WTC11 (cell line): ENCODE measurements around the gene LCN12. TPM values are rescaled to one million over a fixed set of nuclear protein-coding genes. Genes with fewer than 3 reads are reported as not detected.

Source experiments
- ATAC-seq: fragments of 200-7000 bp; cut with Tn5 transposase; 2 replicates; pipeline ENCODE4 v1.10.0; 2021; ENCODE audit warnings: mild to moderate bottlenecking, moderate library complexity
- CTCF ChIA-PET: fragments of 300-600 bp; sonication (Branson Sonifier 250); formaldehyde crosslinking; loops from one replicate; lab custom pipeline; 2021; ENCODE audit warnings: antibody characterized with exemption; lab: Charles Lee
- POLR2A ChIA-PET: fragments of 350-600 bp; sonication (Branson Sonifier 250); formaldehyde crosslinking; loops from one replicate; lab custom pipeline; 2021; ENCODE audit warnings: antibody characterized with exemption; lab: Charles Lee
- DNase-seq: peaks from one replicate; pipeline ENCODE4 v3.0.0; 2021; ENCODE audit warnings: low spot score
- H3K27ac Mint-ChIP-seq: 2 replicates; pipeline ENCODE4 v1.8.0; 2021; ENCODE audit warnings: mixed read lengths
- H3K27me3 Mint-ChIP-seq: 2 replicates; pipeline ENCODE4 v1.8.0; 2021; ENCODE audit warnings: low read depth, mild to moderate bottlenecking, moderate library complexity, mixed read lengths
- H3K36me3 Mint-ChIP-seq: 2 replicates; pipeline ENCODE4 v1.8.0; 2021; ENCODE audit warnings: mixed read lengths
- H3K4me1 Mint-ChIP-seq: 2 replicates; pipeline ENCODE4 v1.8.0; 2022; ENCODE audit warnings: mixed read lengths
- H3K4me3 Mint-ChIP-seq: 2 replicates; pipeline ENCODE4 v1.8.0; 2021; ENCODE audit warnings: mild to moderate bottlenecking, moderate library complexity, mixed read lengths
- H3K9me3 Mint-ChIP-seq: 2 replicates; pipeline ENCODE4 v1.8.0; 2021; ENCODE audit warnings: mixed read lengths
- ATF3 ChIP-seq: sonication (generic); formaldehyde crosslinking; conservative IDR thresholded peaks from 2 replicates; pipeline ENCODE4 v1.8.1; 2022; ENCODE audit warnings: mild to moderate bottlenecking, missing genetic modification reagents
- E2F1 ChIP-seq: sonication (generic); formaldehyde crosslinking; IDR thresholded peaks from 2 replicates; pipeline ENCODE4 v1.8.0; 2022; ENCODE audit warnings: mild to moderate bottlenecking, missing genetic modification reagents
- ESRRA ChIP-seq: sonication (generic); formaldehyde crosslinking; IDR thresholded peaks from 2 replicates; pipeline ENCODE4 v1.8.1; 2022; ENCODE audit warnings: mild to moderate bottlenecking, missing genetic modification reagents, borderline replicate concordance
- GRHL2 ChIP-seq: fragments of 250-450 bp; sonication (Bioruptor Pico); IDR thresholded peaks from 2 replicates; pipeline ENCODE4 v1.8.0; 2022; ENCODE audit warnings: mild to moderate bottlenecking, moderate library complexity; ENCODE audit not compliant: insufficient replicate concordance, severe bottlenecking
- HMGA2 ChIP-seq: fragments of 250-450 bp; sonication (Bioruptor Pico); IDR thresholded peaks from 2 replicates; pipeline ENCODE4 v1.4.0; 2021; ENCODE audit warnings: mild to moderate bottlenecking, moderate library complexity
- JUN ChIP-seq: sonication (generic); formaldehyde crosslinking; IDR thresholded peaks from 2 replicates; pipeline ENCODE4 v1.8.0; 2023; ENCODE audit warnings: mild to moderate bottlenecking, missing genetic modification reagents
- KAT7 ChIP-seq: sonication (generic); formaldehyde crosslinking; IDR thresholded peaks from 2 replicates; pipeline ENCODE4 v1.8.1; 2023; ENCODE audit warnings: missing genetic modification reagents, mild to moderate bottlenecking, borderline replicate concordance
- PREB ChIP-seq: sonication (generic); formaldehyde crosslinking; IDR thresholded peaks from 2 replicates; pipeline ENCODE4 v1.8.1; 2022; ENCODE audit warnings: mild to moderate bottlenecking, missing genetic modification reagents, moderate library complexity, borderline replicate concordance
- SOX15 ChIP-seq: fragments of 250-450 bp; sonication (Bioruptor Pico); IDR thresholded peaks from 2 replicates; pipeline ENCODE4 v1.9.0; 2021; ENCODE audit warnings: mild to moderate bottlenecking
- ZNF138 ChIP-seq: sonication (generic); formaldehyde crosslinking; conservative IDR thresholded peaks from 2 replicates; pipeline ENCODE4 v1.8.1; 2022; ENCODE audit warnings: mild to moderate bottlenecking, moderate library complexity, missing genetic modification reagents
- ZNF232 ChIP-seq: sonication (generic); formaldehyde crosslinking; IDR thresholded peaks from 2 replicates; pipeline ENCODE4 v1.8.0; 2022; ENCODE audit warnings: mild to moderate bottlenecking, missing genetic modification reagents
- ZNF416 ChIP-seq: fragments of 250-450 bp; sonication (Bioruptor Pico); IDR thresholded peaks from 2 replicates; pipeline ENCODE4 v1.9.0; 2021; ENCODE audit warnings: mild to moderate bottlenecking, inconsistent platforms
- ZNF425 ChIP-seq: fragments of 250-450 bp; sonication (Bioruptor Pico); conservative IDR thresholded peaks from 2 replicates; pipeline ENCODE4 v1.9.0; 2021; ENCODE audit warnings: mild to moderate bottlenecking
- total RNA-seq: library from RNA; stranded (reverse); gene quantifications from 3 replicates; pipeline ENCODE4 v1.2.3, GENCODE V29; 2021
- TF ChIP-seq, protein P1 (sequence below): sonication (generic); formaldehyde crosslinking; conservative IDR thresholded peaks from 2 replicates; pipeline ENCODE4 v1.8.1; 2023; ENCODE audit warnings: mild to moderate bottlenecking, low read depth, missing genetic modification reagents, moderate library complexity
- TF ChIP-seq, protein P2 (sequence below): fragments of 250-450 bp; sonication (Bioruptor Pico); IDR thresholded peaks from 2 replicates; pipeline ENCODE4 v1.9.0; 2021; ENCODE audit warnings: mild to moderate bottlenecking, borderline replicate concordance
- TF ChIP-seq, protein P3 (sequence below): sonication (generic); formaldehyde crosslinking; IDR thresholded peaks from 2 replicates; pipeline ENCODE4 v1.8.1; 2023; ENCODE audit warnings: mild to moderate bottlenecking, moderate library complexity, missing genetic modification reagents
- TF ChIP-seq, protein P4 (sequence below): sonication (generic); formaldehyde crosslinking; IDR thresholded peaks from 2 replicates; pipeline ENCODE4 v1.8.1; 2023; ENCODE audit warnings: mild to moderate bottlenecking, missing genetic modification reagents, moderate library complexity

The LCN12 gene
- total RNA-seq, 1 experiment from 2014 or later, result 1.9 TPM

DNA sequence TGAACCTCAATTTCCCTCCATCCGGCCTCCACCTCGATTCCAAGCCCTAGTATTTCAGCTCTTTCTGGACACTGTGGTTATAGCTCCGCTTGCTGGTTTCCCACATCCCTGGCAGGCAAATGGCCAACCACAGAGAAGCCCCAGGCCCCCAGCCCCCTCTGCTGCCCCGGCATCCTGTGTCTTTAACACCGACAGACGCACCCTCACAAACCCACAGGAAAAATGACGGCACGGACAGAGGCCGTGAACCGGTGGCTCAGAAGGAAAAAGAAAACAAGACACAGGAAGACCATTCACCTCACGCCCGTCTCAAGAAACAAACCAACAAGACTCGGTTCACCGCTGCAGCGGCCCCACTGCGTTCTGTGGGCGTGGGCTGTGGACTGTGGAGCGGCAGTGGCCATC, 45.8 kb downstream of the LCN12 start:
- CTCF ChIA-PET, result interaction anchor here (0.7 to 2.8 kb wide), 2 partner anchors 20 to 50 kb away, joined by 3 to 18 read pairs; no protein-coding TSS in a partner anchor
- no peak overlapping the region for H3K27ac Mint-ChIP-seq
- POLR2A ChIA-PET, result no interaction called here
- DNase-seq, result no peak
- H3K36me3 Mint-ChIP-seq, result no peaks in the 10 kb centered on the region
- peaks cover 4% of the 10 kb centered on the region; the same call in 1 of the 2 replicates for H3K4me1 Mint-ChIP-seq
- ATAC-seq, result no peak
- no peak overlapping the region; the same call in 1 of the 2 replicates for H3K4me3 Mint-ChIP-seq
- TF ChIP-seq KAT7 (CRISPR knock-in tag), result no peak
- TF ChIP-seq, protein P1, sequence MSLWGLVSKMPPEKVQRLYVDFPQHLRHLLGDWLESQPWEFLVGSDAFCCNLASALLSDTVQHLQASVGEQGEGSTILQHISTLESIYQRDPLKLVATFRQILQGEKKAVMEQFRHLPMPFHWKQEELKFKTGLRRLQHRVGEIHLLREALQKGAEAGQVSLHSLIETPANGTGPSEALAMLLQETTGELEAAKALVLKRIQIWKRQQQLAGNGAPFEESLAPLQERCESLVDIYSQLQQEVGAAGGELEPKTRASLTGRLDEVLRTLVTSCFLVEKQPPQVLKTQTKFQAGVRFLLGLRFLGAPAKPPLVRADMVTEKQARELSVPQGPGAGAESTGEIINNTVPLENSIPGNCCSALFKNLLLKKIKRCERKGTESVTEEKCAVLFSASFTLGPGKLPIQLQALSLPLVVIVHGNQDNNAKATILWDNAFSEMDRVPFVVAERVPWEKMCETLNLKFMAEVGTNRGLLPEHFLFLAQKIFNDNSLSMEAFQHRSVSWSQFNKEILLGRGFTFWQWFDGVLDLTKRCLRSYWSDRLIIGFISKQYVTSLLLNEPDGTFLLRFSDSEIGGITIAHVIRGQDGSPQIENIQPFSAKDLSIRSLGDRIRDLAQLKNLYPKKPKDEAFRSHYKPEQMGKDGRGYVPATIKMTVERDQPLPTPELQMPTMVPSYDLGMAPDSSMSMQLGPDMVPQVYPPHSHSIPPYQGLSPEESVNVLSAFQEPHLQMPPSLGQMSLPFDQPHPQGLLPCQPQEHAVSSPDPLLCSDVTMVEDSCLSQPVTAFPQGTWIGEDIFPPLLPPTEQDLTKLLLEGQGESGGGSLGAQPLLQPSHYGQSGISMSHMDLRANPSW (CRISPR knock-in tag), result no peak
- TF ChIP-seq ATF3 (CRISPR knock-in tag), result no peak
- no peak for TF ChIP-seq PREB (CRISPR knock-in tag)
- TF ChIP-seq ESRRA (CRISPR knock-in tag), result no peak
- TF ChIP-seq ZNF138 (CRISPR knock-in tag), result no peak
- no peak for TF ChIP-seq JUN (CRISPR knock-in tag)
- TF ChIP-seq, protein P2, sequence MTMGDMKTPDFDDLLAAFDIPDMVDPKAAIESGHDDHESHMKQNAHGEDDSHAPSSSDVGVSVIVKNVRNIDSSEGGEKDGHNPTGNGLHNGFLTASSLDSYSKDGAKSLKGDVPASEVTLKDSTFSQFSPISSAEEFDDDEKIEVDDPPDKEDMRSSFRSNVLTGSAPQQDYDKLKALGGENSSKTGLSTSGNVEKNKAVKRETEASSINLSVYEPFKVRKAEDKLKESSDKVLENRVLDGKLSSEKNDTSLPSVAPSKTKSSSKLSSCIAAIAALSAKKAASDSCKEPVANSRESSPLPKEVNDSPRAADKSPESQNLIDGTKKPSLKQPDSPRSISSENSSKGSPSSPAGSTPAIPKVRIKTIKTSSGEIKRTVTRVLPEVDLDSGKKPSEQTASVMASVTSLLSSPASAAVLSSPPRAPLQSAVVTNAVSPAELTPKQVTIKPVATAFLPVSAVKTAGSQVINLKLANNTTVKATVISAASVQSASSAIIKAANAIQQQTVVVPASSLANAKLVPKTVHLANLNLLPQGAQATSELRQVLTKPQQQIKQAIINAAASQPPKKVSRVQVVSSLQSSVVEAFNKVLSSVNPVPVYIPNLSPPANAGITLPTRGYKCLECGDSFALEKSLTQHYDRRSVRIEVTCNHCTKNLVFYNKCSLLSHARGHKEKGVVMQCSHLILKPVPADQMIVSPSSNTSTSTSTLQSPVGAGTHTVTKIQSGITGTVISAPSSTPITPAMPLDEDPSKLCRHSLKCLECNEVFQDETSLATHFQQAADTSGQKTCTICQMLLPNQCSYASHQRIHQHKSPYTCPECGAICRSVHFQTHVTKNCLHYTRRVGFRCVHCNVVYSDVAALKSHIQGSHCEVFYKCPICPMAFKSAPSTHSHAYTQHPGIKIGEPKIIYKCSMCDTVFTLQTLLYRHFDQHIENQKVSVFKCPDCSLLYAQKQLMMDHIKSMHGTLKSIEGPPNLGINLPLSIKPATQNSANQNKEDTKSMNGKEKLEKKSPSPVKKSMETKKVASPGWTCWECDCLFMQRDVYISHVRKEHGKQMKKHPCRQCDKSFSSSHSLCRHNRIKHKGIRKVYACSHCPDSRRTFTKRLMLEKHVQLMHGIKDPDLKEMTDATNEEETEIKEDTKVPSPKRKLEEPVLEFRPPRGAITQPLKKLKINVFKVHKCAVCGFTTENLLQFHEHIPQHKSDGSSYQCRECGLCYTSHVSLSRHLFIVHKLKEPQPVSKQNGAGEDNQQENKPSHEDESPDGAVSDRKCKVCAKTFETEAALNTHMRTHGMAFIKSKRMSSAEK (CRISPR knock-in tag), result no peak
- no peak for TF ChIP-seq ZNF425 (CRISPR knock-in tag)
- TF ChIP-seq ZNF232 (CRISPR knock-in tag), result no peak
- TF ChIP-seq GRHL2 (CRISPR knock-in tag), result no peak
- TF ChIP-seq, protein P3, sequence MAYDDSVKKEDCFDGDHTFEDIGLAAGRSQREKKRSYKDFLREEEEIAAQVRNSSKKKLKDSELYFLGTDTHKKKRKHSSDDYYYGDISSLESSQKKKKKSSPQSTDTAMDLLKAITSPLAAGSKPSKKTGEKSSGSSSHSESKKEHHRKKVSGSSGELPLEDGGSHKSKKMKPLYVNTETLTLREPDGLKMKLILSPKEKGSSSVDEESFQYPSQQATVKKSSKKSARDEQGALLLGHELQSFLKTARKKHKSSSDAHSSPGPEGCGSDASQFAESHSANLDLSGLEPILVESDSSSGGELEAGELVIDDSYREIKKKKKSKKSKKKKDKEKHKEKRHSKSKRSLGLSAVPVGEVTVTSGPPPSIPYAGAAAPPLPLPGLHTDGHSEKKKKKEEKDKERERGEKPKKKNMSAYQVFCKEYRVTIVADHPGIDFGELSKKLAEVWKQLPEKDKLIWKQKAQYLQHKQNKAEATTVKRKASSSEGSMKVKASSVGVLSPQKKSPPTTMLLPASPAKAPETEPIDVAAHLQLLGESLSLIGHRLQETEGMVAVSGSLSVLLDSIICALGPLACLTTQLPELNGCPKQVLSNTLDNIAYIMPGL (CRISPR knock-in tag), result no peak
- TF ChIP-seq ZNF416 (CRISPR knock-in tag), result no peak
- no peak for TF ChIP-seq HMGA2
- no peak for TF ChIP-seq E2F1 (CRISPR knock-in tag)
- no peak for TF ChIP-seq SOX15
- TF ChIP-seq, protein P4, sequence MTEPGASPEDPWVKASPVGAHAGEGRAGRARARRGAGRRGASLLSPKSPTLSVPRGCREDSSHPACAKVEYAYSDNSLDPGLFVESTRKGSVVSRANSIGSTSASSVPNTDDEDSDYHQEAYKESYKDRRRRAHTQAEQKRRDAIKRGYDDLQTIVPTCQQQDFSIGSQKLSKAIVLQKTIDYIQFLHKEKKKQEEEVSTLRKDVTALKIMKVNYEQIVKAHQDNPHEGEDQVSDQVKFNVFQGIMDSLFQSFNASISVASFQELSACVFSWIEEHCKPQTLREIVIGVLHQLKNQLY (CRISPR knock-in tag), result no peak
- no peaks in the 10 kb centered on the region for H3K27me3 Mint-ChIP-seq
- H3K9me3 Mint-ChIP-seq, result no peaks in the 10 kb centered on the region
